ENCODE results near the gene TBC1D1.

The TBC1D1 gene

DNA sequence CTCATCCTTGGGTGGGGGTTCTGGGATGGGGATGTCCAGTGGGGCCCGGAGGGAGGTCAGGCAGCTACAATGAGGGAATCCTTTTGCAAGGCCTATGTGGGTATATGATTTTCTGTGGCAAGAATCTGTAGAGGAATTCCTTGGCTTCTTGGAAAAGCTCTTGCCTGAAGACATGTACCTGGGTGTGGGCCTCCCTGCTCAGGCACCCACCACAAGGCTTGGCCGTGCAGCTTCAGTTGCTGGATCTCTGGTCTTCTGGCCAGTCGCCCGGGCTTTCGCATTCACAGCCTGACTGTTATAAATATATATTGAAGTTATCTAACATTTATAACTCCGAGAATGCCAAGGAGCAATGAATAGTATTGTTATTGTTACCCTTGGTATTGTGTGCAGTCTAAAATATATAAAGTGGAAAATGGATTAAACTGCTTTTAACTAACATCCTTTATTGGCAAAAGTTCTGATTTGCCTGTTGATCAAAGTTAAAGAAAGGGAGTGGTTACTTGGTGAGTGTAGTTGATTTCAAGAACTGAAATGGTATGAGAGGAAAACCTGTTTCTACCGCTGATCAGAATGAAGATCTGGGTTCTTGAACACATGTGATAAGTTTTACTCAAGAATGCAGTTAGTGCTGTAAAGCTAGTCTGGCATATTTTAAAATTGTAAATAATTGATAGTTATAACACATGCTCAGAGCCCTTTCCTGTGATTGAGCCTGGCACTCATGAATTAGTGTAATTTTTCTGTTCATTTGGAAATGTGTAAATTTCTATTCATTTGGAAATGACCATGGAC, 105.3 kb downstream of the TBC1D1 start:
- no peak for DNase-seq

DNA sequence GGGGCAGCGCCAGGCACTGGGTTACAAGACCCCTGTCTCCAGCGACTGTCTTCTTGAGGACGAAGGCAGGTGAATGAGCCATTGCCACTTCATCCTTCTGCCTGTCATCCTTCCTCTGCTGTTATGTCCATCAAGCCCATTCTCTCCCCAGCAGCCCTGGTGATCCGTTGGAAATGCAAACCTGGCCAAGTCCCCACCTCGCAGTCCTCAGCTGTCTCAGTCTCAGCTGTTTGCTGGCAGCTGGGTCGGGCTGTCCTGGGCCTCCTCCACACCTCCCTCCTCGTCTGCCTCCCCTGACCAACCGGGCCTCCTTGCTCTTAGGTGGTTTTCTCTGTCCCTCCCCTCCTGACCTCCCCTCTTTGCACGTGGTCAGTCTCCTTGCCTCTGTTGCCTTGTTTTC, 107.3 kb downstream of the TBC1D1 start:
- no peak for DNase-seq

DNA sequence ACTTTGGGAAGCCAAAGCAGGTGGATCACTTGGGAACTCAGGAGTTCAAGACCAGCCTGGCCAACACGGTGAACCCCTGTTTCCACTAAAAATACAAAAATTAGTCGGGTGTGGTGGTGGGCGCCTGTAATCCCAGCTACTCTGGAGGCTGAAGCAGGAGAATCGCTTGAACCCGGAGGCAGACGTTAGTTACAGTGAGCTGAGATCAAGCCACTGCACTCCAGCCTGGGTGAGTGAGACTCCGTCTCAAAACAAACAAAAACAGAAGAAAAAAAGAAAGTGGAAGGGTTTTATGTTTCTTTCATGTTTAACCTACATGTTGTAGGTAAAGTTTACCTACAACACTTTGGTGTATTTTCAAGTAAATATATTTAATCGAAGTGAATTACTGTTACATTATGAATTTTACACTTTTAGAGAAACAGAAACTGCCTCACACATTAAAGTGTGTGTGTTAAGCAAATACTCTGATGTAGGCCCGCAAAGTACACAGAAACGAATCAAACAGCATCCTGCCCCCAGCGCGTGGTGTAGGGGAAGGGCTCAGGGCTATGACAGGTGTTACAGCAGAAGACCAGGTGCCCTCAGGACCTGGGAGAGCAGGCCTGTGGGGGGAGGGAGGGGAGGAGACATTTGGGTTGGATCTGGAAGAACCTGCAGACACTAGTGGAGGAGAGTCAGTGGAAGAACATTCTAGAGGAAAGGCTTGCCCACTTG, 108.3 kb downstream of the TBC1D1 start:
- DNase-seq: no peak

DNA sequence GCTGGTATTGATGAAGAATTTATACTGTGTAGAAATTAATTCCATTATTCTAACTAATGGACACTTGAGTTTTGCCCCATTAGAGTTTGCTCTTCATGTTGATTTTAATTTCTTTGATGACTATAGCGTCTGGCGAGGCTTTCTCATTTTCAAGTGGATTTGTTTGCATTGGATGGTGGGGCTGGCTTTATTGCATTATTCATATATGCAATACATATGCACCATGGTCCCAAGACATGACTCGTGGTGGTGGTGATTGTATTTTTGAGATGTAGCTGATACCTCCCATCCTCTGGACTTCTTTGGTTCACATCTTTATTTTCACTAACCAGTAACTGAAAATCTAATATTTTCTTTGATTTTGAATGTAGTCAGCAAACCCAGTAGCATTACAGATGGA, 109.1 kb downstream of the TBC1D1 start:
- DNase-seq: no peak

DNA sequence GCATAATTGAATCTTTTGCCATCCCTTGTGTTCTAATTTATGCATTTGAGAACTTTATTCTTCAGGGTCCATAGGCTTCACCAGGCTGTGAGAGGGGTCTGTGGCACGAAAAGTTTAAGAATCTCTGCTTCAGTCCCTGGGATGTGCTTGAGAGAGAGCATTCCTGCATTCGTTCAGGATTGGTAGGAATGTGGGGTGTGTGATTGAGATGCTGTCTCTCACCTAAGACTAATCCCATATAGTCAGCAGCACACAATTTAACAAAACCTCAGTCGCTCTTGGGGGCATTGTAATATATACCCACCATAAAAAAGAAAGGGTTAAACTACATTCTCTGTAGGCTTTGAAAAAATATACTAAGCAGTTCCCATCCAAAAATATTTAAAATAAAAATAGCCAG, 111.0 kb downstream of the TBC1D1 start:
- DNase-seq: no peak

DNA sequence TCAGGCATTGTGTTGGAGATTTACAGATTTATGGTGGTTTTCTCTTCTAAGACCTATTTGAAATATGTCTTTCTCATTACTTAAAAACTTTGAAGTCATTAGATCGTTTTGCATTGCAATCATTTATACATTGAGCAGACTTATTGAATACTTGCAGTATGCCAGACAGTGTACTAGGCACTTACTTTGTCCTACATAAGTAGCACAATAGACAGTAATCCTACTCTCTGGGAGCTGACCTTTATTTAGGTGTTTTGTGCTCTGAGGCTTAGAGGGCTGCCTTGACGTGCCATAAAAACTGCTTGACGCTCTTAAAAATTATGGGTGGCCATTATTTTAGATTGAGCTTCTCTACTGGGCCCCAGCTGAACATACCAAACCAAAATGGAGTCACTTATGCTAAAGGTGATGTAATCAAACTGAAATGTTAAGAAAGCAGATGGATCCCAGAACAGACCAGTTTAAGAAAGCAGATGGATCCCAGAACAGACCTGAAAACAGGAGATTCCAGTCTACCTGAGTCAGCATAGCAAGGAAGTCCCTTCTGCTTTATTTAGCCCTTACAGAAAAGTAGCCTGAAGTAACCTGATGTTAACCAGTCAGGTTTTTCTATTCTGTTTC, 111.7 kb downstream of the TBC1D1 start:
- DNase-seq: no peak

DNA sequence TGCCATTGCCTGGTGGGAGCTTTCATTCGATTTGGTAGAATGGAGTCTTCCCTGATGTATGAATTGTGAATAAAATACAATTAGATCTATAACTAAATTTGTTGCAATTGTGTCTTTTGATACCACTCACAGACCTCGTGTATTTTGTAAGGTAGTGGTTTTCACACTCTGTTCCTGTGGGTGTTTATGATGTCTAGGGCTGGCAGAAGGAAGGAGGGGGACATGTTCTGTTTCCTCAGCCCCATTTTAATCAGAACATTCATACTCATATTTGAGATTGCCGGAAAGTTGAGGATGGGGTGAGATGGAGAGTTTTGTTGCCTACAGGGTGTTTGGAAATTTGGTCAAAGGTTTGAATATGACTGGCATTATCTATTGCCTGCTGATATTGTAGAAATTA, 112.2 kb downstream of the TBC1D1 start:
- DNase-seq: no peak

DNA sequence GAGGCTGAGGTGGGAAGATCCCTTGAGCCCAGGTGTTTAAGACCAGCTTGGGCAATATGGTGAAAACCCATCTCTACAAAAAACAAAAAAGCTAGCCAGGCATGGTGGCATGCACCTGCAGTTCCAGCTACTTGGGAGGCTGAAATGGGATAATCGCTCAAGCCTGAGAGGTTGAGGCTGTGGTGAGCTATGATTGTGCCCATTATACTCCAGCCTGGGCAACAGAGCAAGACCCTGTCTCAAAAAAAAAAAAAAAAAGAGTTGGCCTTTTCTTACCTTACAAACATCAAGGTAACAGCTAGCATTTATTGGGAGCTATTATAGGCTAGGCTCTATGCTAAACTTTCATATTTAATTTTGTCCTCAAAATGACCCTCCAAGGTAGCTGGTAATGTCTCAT, 112.7 kb downstream of the TBC1D1 start:
- no peak for DNase-seq

GRCh38 chr4:38004062-38004461, 113.2 kb downstream of the TBC1D1 start:
- no peak for DNase-seq

DNA sequence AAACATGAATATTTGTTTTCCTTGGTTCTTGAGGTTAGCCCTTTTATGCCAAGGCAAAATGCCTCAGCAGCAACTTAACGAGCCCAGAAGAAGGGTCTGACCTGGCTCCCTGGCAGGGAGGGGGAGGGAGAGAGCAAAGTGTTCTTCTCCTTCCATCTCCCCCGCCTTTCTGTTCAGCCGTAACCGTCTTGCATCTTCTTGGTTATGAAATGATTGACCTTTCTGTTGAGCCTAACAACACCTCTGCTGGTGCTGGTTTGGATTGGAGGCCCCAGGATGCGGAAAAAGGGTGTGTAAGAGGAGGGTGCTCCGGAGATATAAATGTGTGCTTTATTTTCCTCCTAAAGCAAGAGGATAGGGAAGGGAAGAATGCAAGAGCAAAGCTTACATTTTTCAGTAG, 114.0 kb downstream of the TBC1D1 start:
- DNase-seq: no peak

GRCh38 chr4:38005637-38006036, 114.8 kb downstream of the TBC1D1 start:
- no peak for DNase-seq

GRCh38 chr4:38007645-38008044, 116.8 kb downstream of the TBC1D1 start:
- DNase-seq: no peak

GRCh38 chr4:38008571-38009021, 117.7 kb downstream of the TBC1D1 start:
- DNase-seq: no peak

DNA sequence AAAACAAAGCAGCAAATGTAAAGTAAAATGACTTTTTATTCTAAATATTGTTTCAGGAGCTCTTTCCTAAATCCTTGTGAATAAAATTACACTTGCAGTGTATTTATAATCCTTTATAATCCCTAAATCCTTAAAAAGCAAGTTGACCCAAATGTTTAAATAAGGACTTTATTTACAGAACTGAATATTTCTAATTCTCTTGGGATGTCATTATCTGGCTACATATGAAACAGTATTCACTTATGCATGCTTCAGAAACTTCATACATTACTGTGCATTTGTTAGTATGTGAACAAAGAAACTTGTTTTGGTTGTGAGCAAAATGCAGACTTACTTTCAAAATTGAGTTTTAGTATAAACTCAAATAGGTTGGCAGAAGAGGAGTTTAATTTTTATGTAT, 118.5 kb downstream of the TBC1D1 start:
- DNase-seq: no peak

DNA sequence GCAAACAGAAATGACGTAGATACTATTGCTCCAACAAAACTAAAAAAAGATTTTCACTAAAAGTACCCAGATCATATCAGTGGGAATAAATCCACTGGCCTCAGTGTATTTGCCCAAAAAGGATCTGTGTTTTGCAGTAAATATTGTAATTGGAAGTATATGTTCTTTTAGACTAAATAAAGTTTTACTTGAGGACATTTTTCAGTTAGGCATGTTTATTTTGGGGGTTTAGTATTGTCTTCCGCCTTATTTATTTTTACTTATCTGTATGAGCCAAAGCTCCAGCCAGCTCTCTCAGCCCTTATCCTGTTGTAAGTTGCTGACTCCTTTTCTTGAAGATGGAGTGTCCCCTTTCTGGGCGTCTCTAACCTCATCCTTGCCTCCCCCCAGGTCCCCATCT, 119.1 kb downstream of the TBC1D1 start:
- no peak for DNase-seq

GRCh38 chr4:38011511-38012162, 120.8 kb downstream of the TBC1D1 start:
- no peak for DNase-seq

DNA sequence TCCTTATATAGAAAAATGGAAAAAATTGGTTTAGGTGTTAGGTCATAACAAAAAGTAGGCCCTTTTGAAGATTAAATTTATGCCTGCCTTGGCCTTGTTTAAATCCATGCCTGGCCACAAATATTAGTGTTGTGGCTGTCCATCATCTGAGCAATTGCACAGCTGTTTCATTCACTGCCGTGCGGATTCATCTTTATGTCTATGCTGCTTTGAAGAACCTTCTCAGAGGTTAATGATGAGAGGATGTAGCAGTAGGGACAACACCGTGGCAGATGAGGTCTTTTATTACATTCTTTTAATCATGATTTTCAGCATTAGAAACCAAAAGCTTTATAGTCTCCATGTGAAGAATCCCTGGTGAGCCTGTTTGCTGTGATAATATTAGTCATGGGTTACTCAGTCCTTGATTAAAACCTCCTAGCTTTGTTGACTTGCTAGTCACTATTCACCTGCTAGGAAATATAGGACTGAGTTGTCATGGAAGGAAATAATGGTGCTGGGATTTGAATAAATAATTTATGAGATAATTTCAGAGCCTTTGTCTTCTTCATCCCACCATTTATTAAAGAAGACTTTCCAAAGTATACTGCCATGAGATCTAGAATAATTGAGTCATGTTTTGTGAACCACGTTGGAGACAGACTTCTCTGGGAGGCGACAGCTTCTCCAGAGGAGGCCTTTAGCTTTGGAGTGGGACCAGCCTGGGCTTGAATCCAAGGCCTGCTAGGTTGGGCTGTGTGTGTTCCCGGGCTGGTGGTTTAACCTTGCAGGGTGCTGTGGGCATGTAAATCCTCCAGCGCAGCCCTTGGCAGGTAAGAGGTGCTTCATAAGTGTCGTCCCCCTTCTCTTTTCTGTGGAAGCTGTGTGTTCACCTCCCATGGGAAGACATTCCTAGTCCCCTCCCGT, 122.8 kb downstream of the TBC1D1 start:
- DNase-seq: no peak

DNA sequence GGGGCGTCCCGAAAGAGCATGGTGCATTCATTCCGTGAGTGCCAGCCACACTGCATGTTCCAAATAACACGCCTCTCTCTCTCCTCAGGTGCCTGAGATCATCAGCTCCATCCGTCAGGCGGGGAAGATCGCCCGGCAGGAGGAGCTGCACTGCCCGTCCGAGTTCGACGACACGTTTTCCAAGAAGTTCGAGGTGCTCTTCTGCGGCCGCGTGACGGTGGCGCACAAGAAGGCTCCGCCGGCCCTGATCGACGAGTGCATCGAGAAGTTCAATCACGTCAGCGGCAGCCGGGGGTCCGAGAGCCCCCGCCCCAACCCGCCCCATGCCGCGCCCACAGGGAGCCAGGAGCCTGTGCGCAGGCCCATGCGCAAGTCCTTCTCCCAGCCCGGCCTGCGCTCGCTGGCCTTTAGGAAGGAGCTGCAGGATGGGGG, 123.6 kb downstream of the TBC1D1 start:
- DNase-seq: no peak

GRCh38 chr4:38015886-38016515, 125.1 kb downstream of the TBC1D1 start:
- no peak for DNase-seq

GRCh38 chr4:38016698-38017097, 125.8 kb downstream of the TBC1D1 start:
- no peak for DNase-seq

DNA sequence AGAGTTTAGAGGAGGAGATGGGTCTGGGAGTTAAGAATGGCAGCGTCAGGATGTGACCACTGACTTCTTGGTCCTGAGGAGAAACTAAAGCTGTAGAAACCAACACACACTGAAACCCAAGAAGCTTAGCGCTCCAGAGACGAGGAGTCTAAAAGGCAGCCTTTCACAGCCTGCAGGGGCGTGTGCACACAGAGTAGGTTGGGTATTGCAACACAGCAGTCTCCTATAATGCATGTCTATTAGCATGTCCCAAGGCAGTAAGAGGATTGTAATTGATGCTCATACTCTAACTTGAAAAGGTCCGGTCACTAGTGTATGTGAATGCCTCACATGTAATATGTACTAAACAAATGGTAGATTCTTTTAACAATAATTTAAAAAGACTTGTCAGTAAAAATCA, 126.7 kb downstream of the TBC1D1 start:
- no peak for DNase-seq

GRCh38 chr4:38020386-38020785, 129.5 kb downstream of the TBC1D1 start:
- no peak for DNase-seq
